ENCODE data around the gene LRP6. TPM values are rescaled to one million over a fixed set of nuclear protein-coding genes. Genes with fewer than 3 reads are reported as not detected.

The LRP6 gene
- total RNA-seq, 1 donor from 2014 or later = 2.2 TPM

GRCh38 chr12:12079291-12079690 is 187.6 kb downstream of the LRP6 start:
- intact Hi-C loops (cut with micrococcal nuclease) = loop anchor here (10.0 kb wide), 1 partner anchor 616 kb away; the partner anchor contains the start of gene GPR19

DNA sequence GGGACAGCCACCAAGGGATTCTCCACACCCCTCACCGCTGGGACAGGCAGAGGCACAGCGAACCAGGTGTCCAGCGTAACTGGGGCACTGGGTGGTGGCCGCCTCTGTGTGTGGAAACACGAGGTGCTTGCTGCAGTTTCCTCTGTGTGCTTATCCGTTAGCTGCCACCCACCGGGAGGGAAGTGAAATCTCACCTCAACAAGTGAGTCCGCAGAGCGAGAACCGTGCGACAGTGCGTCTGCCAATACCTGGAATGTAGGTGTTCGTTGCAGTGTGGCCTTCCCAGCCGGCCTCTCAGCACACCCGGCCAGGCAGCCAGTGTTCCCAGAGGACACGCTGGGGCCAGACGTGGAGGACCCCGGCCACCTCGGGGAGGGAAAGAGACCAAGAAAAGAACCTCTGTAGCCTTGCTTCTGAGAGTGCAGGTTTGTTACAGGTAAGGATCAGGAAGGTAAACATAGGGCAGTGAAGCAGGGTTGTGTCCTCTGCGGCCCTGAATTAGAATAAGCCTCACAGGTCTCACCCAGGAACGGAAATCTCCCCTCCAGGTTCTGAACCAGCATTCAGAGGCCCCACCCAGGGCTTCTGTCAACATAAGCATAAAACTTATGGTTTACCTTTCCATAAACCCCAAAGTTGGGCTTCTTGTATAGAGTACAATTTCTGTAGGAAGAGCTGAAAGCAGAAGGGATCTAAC is 194.6 kb downstream of the LRP6 start:
- intact Hi-C loops (cut with micrococcal nuclease) = loop anchor here (5.0 to 10.0 kb wide), 2 partner anchors 260 to 623 kb away; partner anchors contain the start of gene GPR19

- intact Hi-C loops (cut with micrococcal nuclease) = loop anchor here (1.0 to 10.0 kb wide), 7 partner anchors 38 to 624 kb away; partner anchors contain the start of gene GPR19
These were observed 195.9 kb downstream of the LRP6 start, which contains the start of gene BCL2L14 for GRCh38 chr12:12070674-12071656. BCL2L14 (plus strand) TSS chr12:12070939; CDS start chr12:12079306, 8,367 bp downstream.

- intact Hi-C loops (cut with micrococcal nuclease) = loop anchor here (2.0 to 10.0 kb wide), 4 partner anchors 37 to 625 kb away; partner anchors contain the start of gene GPR19
These were observed 196.9 kb downstream of the LRP6 start for GRCh38 chr12:12069821-12070548.

DNA sequence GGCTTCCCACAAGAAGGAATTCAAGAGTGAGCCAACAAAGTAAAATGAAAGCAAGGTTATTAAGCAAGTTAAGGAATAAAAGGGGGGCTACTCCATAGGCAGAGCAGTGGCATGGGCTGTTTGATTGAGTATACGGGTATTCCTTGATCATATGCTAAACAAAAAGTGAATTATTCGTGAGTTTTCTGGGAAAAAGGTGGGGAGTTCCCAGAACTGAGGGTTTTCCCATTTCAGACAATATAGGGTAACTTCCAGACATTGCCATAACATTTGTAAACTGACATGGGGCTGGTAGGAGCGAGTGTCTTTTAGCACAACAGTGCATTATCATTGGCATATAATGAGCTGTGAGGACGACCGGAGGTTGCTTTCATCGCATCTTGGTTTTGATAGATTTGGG is 198.1 kb downstream of the LRP6 start:
- intact Hi-C loops (cut with micrococcal nuclease) = no loop called here

Other genes starting within 250 kb of the LRP6 start
- gene BCL2L14, start 196.1 kb downstream of the LRP6 start, total RNA-seq = 6.0 and 6.3 TPM in 2 replicates
- gene MANSC1, start 83.2 kb upstream of the LRP6 start, total RNA-seq = 0.54 and 0.98 TPM in 2 replicates
- gene BORCS5, start 90.0 kb upstream of the LRP6 start, total RNA-seq = 18.1 and 21.7 TPM in 2 replicates